Peyer's patch (tissue), 4 donors: ENCODE data around the gene ZNF775.

ENCODE experiments used
- CTCF ChIP-seq, 6 experiments: fragments of 450-650 bp in 4 of 6; fragments of 200-600 bp in 2 of 6; sonication (generic) in 1 of 6; IDR thresholded peaks; one replicate each; pipeline ENCODE4 v1.5.1; 2017 to 2019; ENCODE audit warnings: antibody characterized with exemption in 6 of 6, mild to moderate bottlenecking in 3 of 6, moderate library complexity in 1 of 6
- POLR2A ChIP-seq, 2 donors: fragments of 450-650 bp; IDR thresholded peaks; one replicate each; pipeline ENCODE4 v1.5.1; 2017; ENCODE audit warnings: antibody characterized with exemption in 2 of 2, mild to moderate bottlenecking in 2 of 2, moderate library complexity in 2 of 2

DNA sequence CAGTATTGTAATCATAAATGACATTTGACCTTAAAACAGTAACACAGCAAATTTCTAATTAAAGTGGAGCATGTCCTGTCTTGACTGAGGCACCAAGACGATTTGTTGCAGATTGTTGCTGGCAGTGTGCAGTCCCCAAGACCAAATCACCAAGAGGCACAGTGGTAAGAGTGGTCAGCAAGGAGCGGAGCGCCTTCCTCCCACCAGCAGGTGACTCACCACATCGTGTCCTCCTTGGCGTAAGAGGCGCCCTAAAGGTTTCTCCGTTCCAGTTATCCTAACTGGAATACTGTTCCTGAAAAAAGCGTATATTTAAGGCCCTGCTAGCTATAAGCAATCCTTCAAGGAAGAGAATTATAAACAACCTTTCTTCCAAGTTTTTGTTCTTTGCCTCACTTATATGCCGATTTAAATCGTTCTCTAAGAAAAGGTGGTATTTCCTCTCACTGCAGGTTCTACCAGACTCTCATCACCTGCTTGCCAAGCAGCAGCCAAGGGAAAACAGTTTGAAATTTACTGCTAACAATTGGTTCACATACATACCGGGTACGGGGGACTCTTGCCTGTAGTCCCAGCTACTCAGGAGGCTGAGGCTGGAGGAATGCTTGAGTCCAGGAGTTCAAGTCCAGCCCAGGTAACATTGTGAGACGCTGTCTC is 21.2 kb upstream of the ZNF775 start:
- no peak for TF ChIP-seq CTCF (IDR thresholded peaks at IDR 0.05)
- TF ChIP-seq POLR2A (IDR thresholded peaks at IDR 0.05), result no peak
